Endodermal cell (in vitro differentiated cells): ENCODE results near the gene C5orf22. TPM values are rescaled to one million over a fixed set of nuclear protein-coding genes. Genes with fewer than 3 reads are reported as not detected.
"Not testable (repeated sequence)": the region's sequence is repeated elsewhere in the genome, so short reads cannot be mapped to it uniquely, and the experiment has no call there.

ENCODE experiments used
- DNase-seq: peaks from one replicate; pipeline ENCODE4 v3.0.0-alpha.2; 2017
- H3K27ac ChIP-seq: 2 replicates; pipeline ENCODE4 v1.5.1; 2013; ENCODE audit warnings: mild to moderate bottlenecking, low read depth, low read length, moderate library complexity
- H3K27me3 ChIP-seq: 2 replicates; pipeline ENCODE4 v1.6.1; 2013; ENCODE audit warnings: mild to moderate bottlenecking, low read length, moderate library complexity; ENCODE audit not compliant: insufficient read depth, control insufficient read depth, poor library complexity, severe bottlenecking
- H3K36me3 ChIP-seq: 2 replicates; pipeline ENCODE4 v1.7.0; 2013; ENCODE audit warnings: mild to moderate bottlenecking, low read length, moderate library complexity; ENCODE audit not compliant: control insufficient read depth, insufficient read depth
- H3K4me1 ChIP-seq: one replicate; pipeline ENCODE4 v1.7.0; 2013; ENCODE audit warnings: low read length; ENCODE audit not compliant: control insufficient read depth, insufficient read depth
- H3K4me3 ChIP-seq: 2 replicates; pipeline ENCODE4 v1.5.1; 2013; ENCODE audit warnings: mild to moderate bottlenecking, low read length, moderate library complexity
- H3K9ac ChIP-seq: 2 replicates; pipeline ENCODE4 v1.6.1; 2013; ENCODE audit warnings: mild to moderate bottlenecking, low read length, moderate library complexity; ENCODE audit not compliant: poor library complexity, severe bottlenecking; ENCODE audit errors: extremely low read depth
- H3K9me3 ChIP-seq: 2 replicates; pipeline ENCODE4 v1.6.1; 2013; ENCODE audit warnings: mild to moderate bottlenecking, low read length, moderate library complexity; ENCODE audit not compliant: control insufficient read depth
- H3K27ac Mint-ChIP-seq: 2 replicates; pipeline ENCODE4 v1.8.0; 2020; ENCODE audit warnings: mixed read lengths
- H3K27me3 Mint-ChIP-seq: 2 replicates; pipeline ENCODE4 v1.8.0; 2021; ENCODE audit warnings: mild to moderate bottlenecking, mixed read lengths; ENCODE audit not compliant: insufficient read depth
- H3K36me3 Mint-ChIP-seq: 2 replicates; pipeline ENCODE4 v1.8.0; 2020; ENCODE audit warnings: low read depth, mixed read lengths
- H3K4me1 Mint-ChIP-seq: 2 replicates; pipeline ENCODE4 v1.8.0; 2020; ENCODE audit warnings: mixed read lengths
- H3K4me3 Mint-ChIP-seq: 2 replicates; pipeline ENCODE4 v1.8.0; 2020; ENCODE audit warnings: mild to moderate bottlenecking, moderate library complexity, mixed read lengths
- H3K9me3 Mint-ChIP-seq: 2 replicates; pipeline ENCODE4 v1.8.0; 2020; ENCODE audit warnings: mild to moderate bottlenecking, mixed read lengths
- WGBS, 2 experiments: methylation state at CpG; one replicate each; pipeline versions ENCODE4 v1.1.5 to v1.1.7; 2013; ENCODE audit warnings: missing lambda C conversion rate in 2 of 2, mixed read lengths in 1 of 2; ENCODE audit not compliant: insufficient coverage in 1 of 2, insufficient read length in 1 of 2; 5-methylcytosine and 5-hydroxymethylcytosine counted together
- total RNA-seq, 2 donors: library from RNA; stranded (reverse); fragmentation: NEBNext Ultra II Directional in 1 of 2; extraction: Animal tissue kit (Norgen Biotek cat#: 25700) in 1 of 2; gene quantifications; 2 replicates in 1 of 2; 3 replicates in 1 of 2; pipeline ENCODE4 v1.2.1, GENCODE V29; 2021
- TF ChIP-seq, protein P1 (sequence below): fragments of 200-600 bp; sonication (generic); conservative IDR thresholded peaks from 2 replicates; pipeline ENCODE4 v1.5.0; 2021; ENCODE audit warnings: antibody characterized with exemption, mild to moderate bottlenecking

The C5orf22 gene
- total RNA-seq, 2 donors from 2014 or later = 44.2 to 52.7 TPM

DNA sequence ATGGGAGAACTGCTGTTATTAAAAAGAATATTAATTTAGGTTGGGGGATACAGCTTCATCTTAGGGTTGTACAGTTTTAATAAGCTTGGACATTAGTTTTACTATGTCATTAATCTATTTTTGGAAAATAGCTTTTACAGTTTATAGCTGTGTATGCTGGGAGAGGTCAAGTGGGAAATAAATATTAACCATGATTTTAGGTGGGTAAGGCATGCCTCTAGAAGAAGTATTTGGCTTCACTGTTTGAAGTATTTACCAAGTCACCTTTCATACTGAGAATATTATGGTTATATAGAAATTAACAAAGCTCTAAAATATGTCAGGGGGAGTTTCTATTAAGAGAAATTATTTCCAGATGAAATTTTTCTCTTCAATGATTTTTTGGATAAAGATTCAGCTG is 5.2 kb downstream of the C5orf22 start:
- peaks cover 5% of the 10 kb centered on the region for H3K4me1 Mint-ChIP-seq
- no peak for DNase-seq
- H3K27ac Mint-ChIP-seq = no peak overlapping the region
- Histone ChIP-seq H3K9me3 (no peaks in the 10 kb centered on the region), H3K9ac (no peak overlapping the region), H3K4me1 (no peaks in the 10 kb centered on the region), H3K4me3 (no peak overlapping the region), H3K36me3 (peaks cover 83% of the 10 kb centered on the region), H3K27me3 (no peaks in the 10 kb centered on the region), H3K27ac (no peak overlapping the region)
- no peaks in the 10 kb centered on the region for H3K9me3 Mint-ChIP-seq
- H3K4me3 Mint-ChIP-seq = no peak overlapping the region
- TF ChIP-seq, protein P1, sequence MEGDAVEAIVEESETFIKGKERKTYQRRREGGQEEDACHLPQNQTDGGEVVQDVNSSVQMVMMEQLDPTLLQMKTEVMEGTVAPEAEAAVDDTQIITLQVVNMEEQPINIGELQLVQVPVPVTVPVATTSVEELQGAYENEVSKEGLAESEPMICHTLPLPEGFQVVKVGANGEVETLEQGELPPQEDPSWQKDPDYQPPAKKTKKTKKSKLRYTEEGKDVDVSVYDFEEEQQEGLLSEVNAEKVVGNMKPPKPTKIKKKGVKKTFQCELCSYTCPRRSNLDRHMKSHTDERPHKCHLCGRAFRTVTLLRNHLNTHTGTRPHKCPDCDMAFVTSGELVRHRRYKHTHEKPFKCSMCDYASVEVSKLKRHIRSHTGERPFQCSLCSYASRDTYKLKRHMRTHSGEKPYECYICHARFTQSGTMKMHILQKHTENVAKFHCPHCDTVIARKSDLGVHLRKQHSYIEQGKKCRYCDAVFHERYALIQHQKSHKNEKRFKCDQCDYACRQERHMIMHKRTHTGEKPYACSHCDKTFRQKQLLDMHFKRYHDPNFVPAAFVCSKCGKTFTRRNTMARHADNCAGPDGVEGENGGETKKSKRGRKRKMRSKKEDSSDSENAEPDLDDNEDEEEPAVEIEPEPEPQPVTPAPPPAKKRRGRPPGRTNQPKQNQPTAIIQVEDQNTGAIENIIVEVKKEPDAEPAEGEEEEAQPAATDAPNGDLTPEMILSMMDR = no peak
- H3K36me3 Mint-ChIP-seq = peaks cover 59% of the 10 kb centered on the region
- no peaks in the 10 kb centered on the region for H3K27me3 Mint-ChIP-seq

DNA sequence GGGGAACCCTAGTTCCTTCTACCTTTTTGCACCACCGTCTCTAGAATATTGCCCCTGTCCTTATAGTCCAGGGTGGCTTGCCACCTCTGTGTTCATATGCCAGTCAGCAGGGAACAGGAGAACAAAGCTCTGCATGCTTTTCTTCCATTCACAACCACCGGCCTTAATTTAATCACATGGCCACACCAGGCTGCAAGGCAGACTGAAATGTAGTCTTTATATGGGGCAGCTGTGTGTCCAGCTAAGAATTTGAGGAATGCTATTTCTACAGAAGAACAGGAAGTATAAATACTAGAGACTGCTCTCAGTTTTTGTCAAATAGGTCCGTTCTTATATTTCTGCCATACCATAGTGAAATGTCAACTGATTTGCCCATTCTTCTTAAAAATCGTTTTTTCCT is 5.8 kb downstream of the C5orf22 start:
- Histone ChIP-seq H3K4me3 (no peak overlapping the region), H3K9ac (no peak overlapping the region), H3K9me3 (no peaks in the 10 kb centered on the region), H3K27me3 (no peaks in the 10 kb centered on the region), H3K4me1 (no peaks in the 10 kb centered on the region), H3K36me3 (peaks cover 88% of the 10 kb centered on the region), H3K27ac (no peak overlapping the region)
- no peak for DNase-seq
- H3K4me3 Mint-ChIP-seq = no peak overlapping the region
- H3K27me3 Mint-ChIP-seq = no peaks in the 10 kb centered on the region
- no peaks in the 10 kb centered on the region for H3K9me3 Mint-ChIP-seq
- TF ChIP-seq, protein P1 = no peak
- H3K36me3 Mint-ChIP-seq = peaks cover 64% of the 10 kb centered on the region
- no peak overlapping the region for H3K27ac Mint-ChIP-seq
- WGBS, 2 experiments = 80 to 95% methylated on average over 2 to 4 of the region's 4 CpGs
- peaks cover 5% of the 10 kb centered on the region for H3K4me1 Mint-ChIP-seq

DNA sequence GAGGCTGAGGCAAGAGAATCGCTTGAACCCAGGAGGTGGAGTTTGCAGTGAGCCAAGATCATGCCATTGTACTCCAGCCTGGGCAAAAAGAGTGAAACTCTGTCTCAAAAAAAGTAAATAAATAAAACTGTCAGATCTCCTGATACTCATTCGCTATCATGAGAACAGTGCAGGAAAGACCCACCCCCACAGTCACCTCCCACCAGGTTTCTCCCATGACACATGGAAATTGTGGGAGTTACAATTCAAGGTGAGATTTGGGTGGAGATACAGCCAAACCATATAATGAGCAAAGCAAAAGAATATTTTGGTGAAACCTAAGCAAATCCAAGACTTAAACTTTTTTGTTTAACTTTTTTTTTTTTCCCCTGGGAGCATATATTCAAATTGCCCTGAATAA is 17.0 kb downstream of the C5orf22 start:
- not testable (repeated sequence) for H3K27ac Mint-ChIP-seq, H3K9ac ChIP-seq, H3K27ac ChIP-seq, H3K4me3 Mint-ChIP-seq, H3K27me3 ChIP-seq, DNase-seq, H3K4me1 ChIP-seq, H3K4me3 ChIP-seq, H3K4me1 Mint-ChIP-seq, H3K27me3 Mint-ChIP-seq
- peaks cover 78% of the 10 kb centered on the region for H3K36me3 ChIP-seq
- WGBS, 2 experiments = 93% methylated on average over 2 of the region's 2 CpGs; no CpG with 5 or more reads in 1 of the 2 experiments
- H3K36me3 Mint-ChIP-seq = peaks cover 85% of the 10 kb centered on the region
- H3K9me3 Mint-ChIP-seq = peaks cover 10% of the 10 kb centered on the region
- H3K9me3 ChIP-seq = peaks cover 13% of the 10 kb centered on the region

DNA sequence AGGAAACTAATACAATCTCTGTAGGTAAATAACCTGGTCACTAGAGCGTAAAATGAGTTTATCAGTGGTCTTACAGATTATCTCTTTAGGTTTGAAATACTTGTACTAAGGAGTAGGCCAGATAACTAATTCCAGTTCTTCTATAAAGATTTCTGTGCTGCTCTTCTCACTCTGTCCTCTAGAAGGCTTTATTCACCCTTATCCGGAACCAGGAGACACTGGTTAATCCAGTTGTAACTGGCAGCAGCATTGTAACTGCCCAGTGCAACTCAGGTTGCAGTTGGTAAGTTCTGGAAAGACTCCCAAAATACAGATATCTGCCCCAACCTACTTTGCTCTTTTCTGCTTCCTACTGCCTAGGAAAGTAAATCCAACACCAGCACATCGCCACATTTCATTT is 19.8 kb downstream of the C5orf22 start:
- H3K4me1 Mint-ChIP-seq = no peaks in the 10 kb centered on the region

More for the DNA sequence above, 19.8 kb downstream of the C5orf22 start:
- no peaks in the 10 kb centered on the region for H3K4me1 ChIP-seq
- 86 to 96% methylated on average over 2 to 3 of the region's 3 CpGs for whole genome bisulfite sequencing, 2 experiments
- no peak overlapping the region for H3K4me3 Mint-ChIP-seq
- no peaks in the 10 kb centered on the region for H3K27me3 Mint-ChIP-seq
- H3K9ac ChIP-seq = no peak overlapping the region
- no peak overlapping the region for H3K27ac ChIP-seq
- H3K9me3 Mint-ChIP-seq = peaks cover 6% of the 10 kb centered on the region
- TF ChIP-seq, protein P1 = peak; percentile 46
- peaks cover 83% of the 10 kb centered on the region for H3K36me3 Mint-ChIP-seq
- peaks cover 75% of the 10 kb centered on the region for H3K36me3 ChIP-seq
- H3K4me3 ChIP-seq = no peak overlapping the region
- no peaks in the 10 kb centered on the region for H3K27me3 ChIP-seq
- no peak overlapping the region for H3K27ac Mint-ChIP-seq
- H3K9me3 ChIP-seq = no peaks in the 10 kb centered on the region
- DNase-seq = no peak
